IMR-90 (cell line): Measurements from ENCODE around the gene CMSS1. TPM values are rescaled to one million over a fixed set of nuclear protein-coding genes. Genes with fewer than 3 reads are reported as not detected.

Experiments
- ATAC-seq: fragments of 200-7000 bp; cut with Tn5 transposase; 2 replicates; pipeline ENCODE4 v1.9.1; 2020; ENCODE audit warnings: low read depth, mild to moderate bottlenecking, moderate library complexity
- BruUV-seq: library from RNA; stranded (reverse); fragments of 400-500 nt; replicated peaks from 2 replicates; lab custom pipeline; 2021; lab: Mats Ljungman, UMichigan
- CTCF ChIA-PET: fragments of 300-600 bp; formaldehyde crosslinking; extraction: SDS; loops from one replicate; lab custom pipeline; 2021; ENCODE audit warnings: antibody characterized with exemption; lab: Yijun Ruan, JAX
- POLR2A ChIA-PET: fragments of 300-600 bp; sonication (Branson Sonifier 250); formaldehyde crosslinking; loops from one replicate; lab custom pipeline; 2022; ENCODE audit warnings: antibody characterized with exemption; ENCODE audit not compliant: unreplicated experiment; lab: Charles Lee
- DNase-seq: peaks from one replicate; pipeline ENCODE4 v3.0.0; 2013
- H2AFZ ChIP-seq: replicated peaks from 2 replicates; pipeline ENCODE3; 2013; ENCODE audit warnings: low read length, mild to moderate bottlenecking; ENCODE audit not compliant: poor library complexity
- H2AK5ac ChIP-seq: 2 replicates; pipeline ENCODE4 v1.6.1; 2013; ENCODE audit warnings: low read depth, low read length, inconsistent platforms
- H2AK9ac ChIP-seq: replicated peaks from 2 replicates; pipeline ENCODE3; 2013; ENCODE audit warnings: mild to moderate bottlenecking, low read depth, low read length, moderate library complexity; ENCODE audit not compliant: poor library complexity
- H2BK120ac ChIP-seq: 2 replicates; pipeline ENCODE4 v1.6.1; 2013; ENCODE audit warnings: low read depth, low read length, inconsistent platforms
- H2BK15ac ChIP-seq: 3 replicates; pipeline ENCODE4 v1.6.1; 2013; ENCODE audit warnings: low read depth, low read length, inconsistent platforms
- H2BK20ac ChIP-seq: 2 replicates; pipeline ENCODE4 v1.6.1; 2013; ENCODE audit warnings: low read depth, mild to moderate bottlenecking, inconsistent platforms, low read length, moderate library complexity
- H2BK5ac ChIP-seq: 2 replicates; pipeline ENCODE4 v1.6.1; 2013; ENCODE audit warnings: mild to moderate bottlenecking, low read depth, low read length, inconsistent platforms; ENCODE audit not compliant: poor library complexity, severe bottlenecking
- H3K14ac ChIP-seq: replicated peaks from 2 replicates; pipeline ENCODE4 v1.6.1; 2013; ENCODE audit warnings: low read depth, low read length, inconsistent platforms
- H3K18ac ChIP-seq: 2 replicates; pipeline ENCODE4 v1.6.1; 2013; ENCODE audit warnings: low read depth, low read length, control low read depth
- H3K23ac ChIP-seq: 2 replicates; pipeline ENCODE4 v1.6.1; 2013; ENCODE audit warnings: low read depth, low read length, inconsistent platforms
- H3K27ac ChIP-seq: 2 replicates; pipeline ENCODE4 v1.5.1; 2013; ENCODE audit warnings: mild to moderate bottlenecking, control low read depth, low read length; ENCODE audit not compliant: insufficient read depth
- H3K27me3 ChIP-seq: 2 replicates; pipeline ENCODE4 v1.6.1; 2013; ENCODE audit warnings: low read length; ENCODE audit not compliant: control insufficient read depth, insufficient read depth
- H3K36me3 ChIP-seq: 2 replicates; pipeline ENCODE4 v1.6.1; 2013; ENCODE audit warnings: low read length, mixed read lengths; ENCODE audit not compliant: control insufficient read depth, insufficient read depth
- H3K4ac ChIP-seq: 2 replicates; pipeline ENCODE4 v1.6.1; 2013; ENCODE audit warnings: low read depth, low read length, inconsistent platforms
- H3K4me1 ChIP-seq: 2 replicates; pipeline ENCODE4 v1.6.1; 2013; ENCODE audit warnings: low read length, mixed read lengths; ENCODE audit not compliant: control insufficient read depth, insufficient read depth
- H3K4me2 ChIP-seq: 2 replicates; pipeline ENCODE4 v1.6.1; 2013; ENCODE audit warnings: low read depth, mild to moderate bottlenecking, control low read depth, low read length, moderate library complexity
- H3K4me3 ChIP-seq: 2 replicates; pipeline ENCODE4 v1.5.1; 2013; ENCODE audit warnings: low read depth, mild to moderate bottlenecking, control low read depth, low read length, moderate library complexity; ENCODE audit not compliant: insufficient read depth
- H3K56ac ChIP-seq: 2 replicates; pipeline ENCODE4 v1.6.1; 2013; ENCODE audit warnings: low read length, inconsistent platforms; ENCODE audit not compliant: insufficient read depth; ENCODE audit errors: extremely low read depth
- H3K79me1 ChIP-seq, 2 experiments: 2 replicates each; pipeline ENCODE4 v1.6.1; 2013; ENCODE audit warnings: low read length in 2 of 2, inconsistent platforms in 1 of 2, low read depth in 1 of 2
- H3K9ac ChIP-seq: 2 replicates; pipeline ENCODE4 v1.6.1; 2013; ENCODE audit warnings: low read depth, low read length, control low read depth
- H3K9me1 ChIP-seq: 2 replicates; pipeline ENCODE4 v1.6.1; 2013; ENCODE audit warnings: low read length, inconsistent platforms; ENCODE audit not compliant: insufficient read depth
- H3K9me3 ChIP-seq: 2 replicates; pipeline ENCODE4 v1.6.1; 2013; ENCODE audit warnings: low read length; ENCODE audit not compliant: control insufficient read depth, insufficient read depth
- H4K20me1 ChIP-seq: 2 replicates; pipeline ENCODE4 v1.6.1; 2013; ENCODE audit warnings: low read length, inconsistent platforms; ENCODE audit not compliant: insufficient read depth
- H4K5ac ChIP-seq: 2 replicates; pipeline ENCODE4 v1.6.1; 2013; ENCODE audit warnings: mild to moderate bottlenecking, low read depth, low read length, control low read depth
- H4K8ac ChIP-seq, 2 experiments: 2 replicates each; pipeline ENCODE4 v1.6.1; 2013; ENCODE audit warnings: low read depth in 2 of 2, low read length in 2 of 2, control low read depth in 1 of 2, inconsistent platforms in 1 of 2
- H4K91ac ChIP-seq: 2 replicates; pipeline ENCODE4 v1.6.1; 2013; ENCODE audit warnings: low read depth, low read length, inconsistent platforms; ENCODE audit not compliant: insufficient read depth
- RFX5 ChIP-seq: IDR thresholded peaks from 2 replicates; pipeline ENCODE4 v1.8.0; 2012; ENCODE audit warnings: low read depth, mild to moderate bottlenecking, low read length, moderate library complexity
- WGBS, 2 experiments: methylation state at CpG; one replicate each; pipeline versions ENCODE4 v1.1.5 to v1.1.7; 2013; ENCODE audit warnings: missing lambda C conversion rate in 2 of 2; ENCODE audit not compliant: insufficient read length in 1 of 2; ENCODE audit errors: extremely low coverage in 2 of 2; 5-methylcytosine and 5-hydroxymethylcytosine counted together
- dilution Hi-C: fragments of 300-500 bp; cut with HindIII; formaldehyde crosslinking; loops from one replicate; pipeline ENCODE4 v1.14.3; 2018; ENCODE audit warnings: low sequenced_read_pairs; ENCODE audit not compliant: unreplicated experiment
- in situ Hi-C: fragments of 300-500 bp; cut with MboI; formaldehyde crosslinking; loops from 3 replicates; pipeline ENCODE4 v1.14.3; 2019; ENCODE audit warnings: low sequenced_read_pairs, inconsistent platforms, mixed read lengths
- intact Hi-C: fragments of 100-400 bp; cut with micrococcal nuclease; formaldehyde crosslinking; loops from 2 replicates; pipeline ENCODE4 v1.10.0; 2022
- polyA plus RNA-seq, 3 experiments: library from polyadenylated mRNA; depleted of rRNA; stranded (reverse); fragments of >200 nt; gene quantifications; 2 replicates each; pipeline ENCODE4 v1.2.3, GENCODE V29; 2012; ENCODE audit warnings: low replicate concordance in 1 of 3
- total RNA-seq: library from RNA; depleted of rRNA; stranded (reverse); fragments of >200 nt; gene quantifications from 2 replicates; pipeline ENCODE4 v1.2.3, GENCODE V29; 2012

CMSS1 gene
- total and polyA plus RNA-seq, 2 of the 4 experiments (the other 2 are of a cell fraction) = 12.5 to 13.6 TPM

DNA sequence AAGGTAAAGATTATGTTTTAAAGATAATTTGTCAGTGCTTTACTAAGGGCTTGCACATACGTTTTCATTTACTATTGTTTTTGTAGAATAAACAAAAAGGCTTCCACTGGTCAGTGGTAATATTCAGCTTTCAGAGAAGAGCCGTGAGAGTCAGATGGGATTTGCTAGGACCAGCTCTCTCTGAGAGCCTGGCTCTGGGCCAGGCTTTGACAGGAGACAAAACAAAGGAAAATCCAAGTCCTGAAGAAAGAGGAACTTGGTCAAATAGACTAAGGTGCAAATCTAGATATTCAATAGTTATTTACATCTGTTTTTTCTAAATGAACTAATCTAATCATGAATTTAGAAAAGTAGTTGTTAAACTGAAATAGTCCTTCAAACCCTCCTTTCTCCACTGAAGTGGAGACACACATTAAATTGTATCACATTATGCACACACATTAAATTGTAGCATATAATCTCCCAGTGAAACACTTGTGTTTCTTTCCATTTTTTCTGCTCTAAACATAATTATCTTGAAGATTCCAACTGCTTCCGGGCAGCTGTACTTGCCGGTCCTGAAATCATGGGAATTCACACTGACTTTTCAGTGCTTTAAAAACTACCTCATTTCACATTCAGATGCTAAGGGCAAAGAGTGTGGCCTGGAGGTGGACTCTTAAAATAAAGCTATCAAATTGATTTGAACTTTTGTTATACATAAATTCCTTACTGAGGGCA is 351.7 kb downstream of the CMSS1 start:
- Histone ChIP-seq H3K27ac (no peak overlapping the region), H2BK120ac (no peak overlapping the region), H3K23ac (no peak overlapping the region), H4K20me1 (no peaks in the 10 kb centered on the region), H2BK5ac (no peak overlapping the region), H3K79me1 (no peaks in the 10 kb centered on the region), H3K9ac (no peak overlapping the region), H2BK20ac (no peak overlapping the region), H2AFZ (no peak overlapping the region), H3K56ac (no peak overlapping the region), H3K9me3 (no peaks in the 10 kb centered on the region), H2AK9ac (no peak overlapping the region), H3K27me3 (no peaks in the 10 kb centered on the region), H3K4me2 (no peak overlapping the region), H2AK5ac (no peak overlapping the region), H4K5ac (no peak overlapping the region), H3K4ac (no peak overlapping the region), H3K4me3 (no peak overlapping the region), H3K4me1 (peaks cover 2% of the 10 kb centered on the region), H4K91ac (no peak overlapping the region), H2BK15ac (no peak overlapping the region), H3K14ac (no peak overlapping the region), H4K8ac (no peak overlapping the region), H3K18ac (no peak overlapping the region), H3K9me1 (no peaks in the 10 kb centered on the region), H3K36me3 (no peaks in the 10 kb centered on the region; the same call in 1 of the 2 replicates)
- ChIA-PET POLR2A (no interaction called here), CTCF (interaction anchor here (1.0 kb wide), 1 partner anchor 17 kb away, joined by 3 read pairs; no protein-coding TSS in a partner anchor)
- no peak for ATAC-seq
- no peak for TF ChIP-seq RFX5
- 60% methylated on average over 1 of the region's 4 CpGs; no CpG with 5 or more reads in 1 of the 2 experiments for WGBS, 2 experiments
- in situ Hi-C loops (no loop called here), dilution Hi-C loops (no loop called here), intact Hi-C loops (no loop called here)
- no peak for DNase-seq
- BruUV-seq = no TSS peak
